ENCODE results near the gene MTA3. TPM values are rescaled to one million over a fixed set of nuclear protein-coding genes. Genes with fewer than 3 reads are reported as not detected.

Gene MTA3
- total RNA-seq, 1 experiment from 2014 or later: 57.1 TPM

DNA sequence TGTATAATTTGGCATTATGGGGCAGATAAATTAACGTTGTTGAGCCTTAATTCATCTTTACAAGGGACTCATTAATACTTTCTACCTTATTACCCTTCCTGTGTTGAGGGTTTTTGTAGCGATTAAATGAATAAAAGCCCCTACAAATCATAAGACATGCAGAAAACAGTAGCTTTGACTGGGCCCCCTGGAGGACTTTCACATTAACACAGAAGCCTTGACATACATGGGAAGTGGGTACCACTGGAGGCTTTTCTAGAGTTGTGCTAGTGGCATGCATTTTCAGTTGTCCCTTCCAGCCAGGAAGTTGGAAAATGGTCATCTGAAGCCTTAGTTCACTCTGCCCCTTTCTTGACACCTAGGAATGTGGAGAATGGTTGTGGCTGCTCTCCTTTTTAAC lies 30.2 kb downstream of the MTA3 start:
- Histone ChIP-seq H3K27ac (ENCODE audit: low read depth, low read length, poor library complexity, severe bottlenecking) (no peak overlapping the region), H3K27me3 (replicated peaks; ENCODE audit: insufficient read depth, low read depth, low read length, poor library complexity) (no peaks in the 10 kb centered on the region), H3K4me1 (ENCODE audit: insufficient read depth, low read length, poor library complexity, severe bottlenecking) (peaks cover 18% of the 10 kb centered on the region), H3K9me3 (ENCODE audit: low read depth, low read length, poor library complexity, severe bottlenecking) (no peaks in the 10 kb centered on the region), H3K36me3 (ENCODE audit: insufficient read depth, low read length, poor library complexity, severe bottlenecking) (no peaks in the 10 kb centered on the region), H3K4me3 (ENCODE audit: low read depth, low read length, poor library complexity, severe bottlenecking) (no peak overlapping the region)
- ChIA-PET POLR2A (ENCODE audit: low non-redundant PET) (no interaction called here), CTCF (no interaction called here)
- no TSS peak for BruUV-seq (replicated peaks)
- intact Hi-C loops (cut with micrococcal nuclease; ENCODE audit: unreplicated experiment): no loop called here
- TF ChIP-seq, protein P1, sequence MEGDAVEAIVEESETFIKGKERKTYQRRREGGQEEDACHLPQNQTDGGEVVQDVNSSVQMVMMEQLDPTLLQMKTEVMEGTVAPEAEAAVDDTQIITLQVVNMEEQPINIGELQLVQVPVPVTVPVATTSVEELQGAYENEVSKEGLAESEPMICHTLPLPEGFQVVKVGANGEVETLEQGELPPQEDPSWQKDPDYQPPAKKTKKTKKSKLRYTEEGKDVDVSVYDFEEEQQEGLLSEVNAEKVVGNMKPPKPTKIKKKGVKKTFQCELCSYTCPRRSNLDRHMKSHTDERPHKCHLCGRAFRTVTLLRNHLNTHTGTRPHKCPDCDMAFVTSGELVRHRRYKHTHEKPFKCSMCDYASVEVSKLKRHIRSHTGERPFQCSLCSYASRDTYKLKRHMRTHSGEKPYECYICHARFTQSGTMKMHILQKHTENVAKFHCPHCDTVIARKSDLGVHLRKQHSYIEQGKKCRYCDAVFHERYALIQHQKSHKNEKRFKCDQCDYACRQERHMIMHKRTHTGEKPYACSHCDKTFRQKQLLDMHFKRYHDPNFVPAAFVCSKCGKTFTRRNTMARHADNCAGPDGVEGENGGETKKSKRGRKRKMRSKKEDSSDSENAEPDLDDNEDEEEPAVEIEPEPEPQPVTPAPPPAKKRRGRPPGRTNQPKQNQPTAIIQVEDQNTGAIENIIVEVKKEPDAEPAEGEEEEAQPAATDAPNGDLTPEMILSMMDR (conservative IDR thresholded peaks at IDR 0.05; ENCODE audit: low read depth, low read length): peak; percentile 23; the same call in 1 of the 2 replicates
- no peak for TF ChIP-seq EZH2 (IDR thresholded peaks at IDR 0.05; ENCODE audit: borderline replicate concordance, low read depth, low read length, poor library complexity, severe bottlenecking)
- DNase-seq (ENCODE audit: low spot score): no peak

DNA sequence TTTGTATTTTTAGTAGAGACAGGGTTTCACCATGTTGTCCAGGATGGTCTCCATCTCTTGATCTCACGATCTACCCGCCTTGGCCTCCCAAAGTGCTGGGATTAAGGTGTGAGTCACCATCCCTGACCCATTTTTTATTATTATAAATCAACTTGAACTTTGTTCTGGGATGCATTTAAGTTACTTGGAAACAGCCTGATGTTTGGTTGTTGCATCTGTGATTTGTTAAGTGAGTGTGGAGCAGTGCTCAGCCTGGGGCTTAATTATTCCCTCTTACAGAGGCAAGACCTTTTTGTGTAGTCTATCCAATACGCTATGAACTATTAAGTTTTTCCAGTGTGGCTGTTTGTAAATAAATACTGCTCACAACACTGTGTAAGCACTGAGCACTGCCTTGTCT lies 32.6 kb downstream of the MTA3 start:
- no peak overlapping the region for H3K27ac ChIP-seq (ENCODE audit: low read depth, low read length, poor library complexity, severe bottlenecking)
- H3K4me1 ChIP-seq (ENCODE audit: insufficient read depth, low read length, poor library complexity, severe bottlenecking): peaks cover 18% of the 10 kb centered on the region
- no peak overlapping the region for H3K4me3 ChIP-seq (ENCODE audit: low read depth, low read length, poor library complexity, severe bottlenecking)
- CTCF ChIA-PET: no interaction called here
- H3K36me3 ChIP-seq (ENCODE audit: insufficient read depth, low read length, poor library complexity, severe bottlenecking): no peaks in the 10 kb centered on the region
- TF ChIP-seq EZH2 (IDR thresholded peaks at IDR 0.05; ENCODE audit: borderline replicate concordance, low read depth, low read length, poor library complexity, severe bottlenecking): no peak
- TF ChIP-seq, protein P1 (conservative IDR thresholded peaks at IDR 0.05; ENCODE audit: low read depth, low read length): no peak
- intact Hi-C loops (cut with micrococcal nuclease; ENCODE audit: unreplicated experiment): no loop called here
- no peak for DNase-seq (ENCODE audit: low spot score)
- POLR2A ChIA-PET (ENCODE audit: low non-redundant PET): no interaction called here
- no TSS peak for BruUV-seq (replicated peaks)
- H3K27me3 ChIP-seq (replicated peaks; ENCODE audit: insufficient read depth, low read depth, low read length, poor library complexity): no peaks in the 10 kb centered on the region
- H3K9me3 ChIP-seq (ENCODE audit: low read depth, low read length, poor library complexity, severe bottlenecking): no peaks in the 10 kb centered on the region

DNA sequence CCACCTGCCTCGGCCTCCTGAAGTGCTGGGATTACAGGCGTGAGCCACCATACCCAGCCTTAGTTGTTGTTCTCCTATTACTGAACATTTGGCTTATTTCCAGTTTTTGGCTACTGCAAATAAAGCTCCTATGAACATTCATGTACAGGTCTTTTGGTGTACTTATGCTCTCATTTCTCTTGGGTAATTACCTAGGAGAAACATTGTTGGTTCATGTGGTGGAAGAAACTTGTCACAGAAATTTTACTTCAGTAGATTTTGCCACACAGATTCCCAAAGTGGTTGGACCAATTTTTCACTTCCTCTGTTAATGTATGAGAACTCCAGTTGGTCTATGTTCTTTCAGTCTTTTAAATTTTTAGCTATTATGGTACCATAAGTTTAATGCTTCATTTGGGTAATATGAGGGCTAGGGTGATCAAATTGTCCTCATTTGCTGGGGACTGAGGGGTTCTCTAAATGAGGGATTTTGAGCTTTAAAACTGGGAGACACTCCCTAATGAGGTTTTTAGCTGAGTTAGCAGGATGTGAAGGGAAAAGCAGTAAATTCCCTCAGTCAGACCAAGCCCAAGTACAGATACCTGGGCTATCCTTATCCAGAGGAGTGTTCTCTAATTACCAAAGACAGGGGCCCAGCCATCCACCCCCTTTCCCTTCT lies 33.9 kb downstream of the MTA3 start:
- Histone ChIP-seq H3K36me3 (ENCODE audit: insufficient read depth, low read length, poor library complexity, severe bottlenecking) (no peaks in the 10 kb centered on the region), H3K27me3 (replicated peaks; ENCODE audit: insufficient read depth, low read depth, low read length, poor library complexity) (no peaks in the 10 kb centered on the region), H3K27ac (ENCODE audit: low read depth, low read length, poor library complexity, severe bottlenecking) (no peak overlapping the region), H3K4me1 (ENCODE audit: insufficient read depth, low read length, poor library complexity, severe bottlenecking) (peaks cover 18% of the 10 kb centered on the region), H3K9me3 (ENCODE audit: low read depth, low read length, poor library complexity, severe bottlenecking) (no peaks in the 10 kb centered on the region), H3K4me3 (ENCODE audit: low read depth, low read length, poor library complexity, severe bottlenecking) (no peak overlapping the region)
- CTCF ChIA-PET: interaction anchor here (0.6 kb wide), 1 partner anchor 145 kb away, joined by 3 read pairs; no protein-coding TSS in a partner anchor
- POLR2A ChIA-PET (ENCODE audit: low non-redundant PET): no interaction called here
- no peak for DNase-seq (ENCODE audit: low spot score)
- BruUV-seq (replicated peaks): no TSS peak
- intact Hi-C loops (cut with micrococcal nuclease; ENCODE audit: unreplicated experiment): no loop called here
- TF ChIP-seq, protein P1 (conservative IDR thresholded peaks at IDR 0.05; ENCODE audit: low read depth, low read length): no peak
- TF ChIP-seq EZH2 (IDR thresholded peaks at IDR 0.05; ENCODE audit: borderline replicate concordance, low read depth, low read length, poor library complexity, severe bottlenecking): no peak

Measured in A673 (cell line).